22Rv1 (cell line): ENCODE results near the gene ANKLE2.

Experiments used
- H3K27ac ChIP-seq: fragments of 450-650 bp; 2 replicates; pipeline ENCODE4 v1.5.1; 2017
- CTCF ChIP-seq: fragments of 450-650 bp; IDR thresholded peaks from 2 replicates; pipeline ENCODE4 v1.5.1; 2017; ENCODE audit warnings: mild to moderate bottlenecking
- ZFX ChIP-seq: fragments of 450-650 bp; IDR thresholded peaks from 2 replicates; pipeline ENCODE4 v1.6.1; 2017; ENCODE audit warnings: antibody characterized with exemption, borderline replicate concordance

Gene ANKLE2

GRCh38 chr12:132690112-132690511, 71.5 kb downstream of the ANKLE2 start:
- no peak for TF ChIP-seq CTCF
- TF ChIP-seq ZFX = no peak

GRCh38 chr12:132689227-132689626, 72.4 kb downstream of the ANKLE2 start:
- H3K27ac ChIP-seq = peak overlapping the region; percentile 77

More at GRCh38 chr12:132690112-132690511, 71.5 kb downstream of the ANKLE2 start:
- H3K27ac ChIP-seq = peak overlapping the region; percentile 77

GRCh38 chr12:132687211-132688164, 74.1 kb downstream of the ANKLE2 start, which contains the start of the genes POLE and PXMP2:
POLE (minus strand) TSS chr12:132687342; CDS start chr12:132687315, 27 bp downstream.
PXMP2 (plus strand) TSS chr12:132687587; CDS start chr12:132687671, 84 bp downstream.
- H3K27ac ChIP-seq = peak within 1 kb of the TSS; percentile 94
- no peak for TF ChIP-seq CTCF
- no peak for TF ChIP-seq ZFX

More at GRCh38 chr12:132689227-132689626, 72.4 kb downstream of the ANKLE2 start:
- TF ChIP-seq CTCF = no peak
- TF ChIP-seq ZFX = no peak

- TF ChIP-seq ZFX (no peak), CTCF (no peak)
- peak overlapping the region; percentile 94 for H3K27ac ChIP-seq
Observed at GRCh38 chr12:132686825-132687210, 74.8 kb downstream of the ANKLE2 start.

GRCh38 chr12:132685400-132685799, 76.2 kb downstream of the ANKLE2 start:
- peak overlapping the region; percentile 94; the same call in 1 of the 2 replicates for H3K27ac ChIP-seq
- TF ChIP-seq ZFX (no peak), CTCF (no peak)

- no peak for TF ChIP-seq CTCF
- TF ChIP-seq ZFX = no peak
Observed at GRCh38 chr12:132677492-132677891, 84.1 kb downstream of the ANKLE2 start.

More at GRCh38 chr12:132677492-132677891, 84.1 kb downstream of the ANKLE2 start:
- no peak overlapping the region for H3K27ac ChIP-seq
